Superior temporal gyrus (tissue), 1 donor: Measurements from ENCODE around the gene CPEB1.

Experiments
- DNase-seq: peaks from one replicate; pipeline ENCODE4 v3.0.0-alpha.2; 2016; ENCODE audit errors: extremely low spot score

The CPEB1 gene

DNA sequence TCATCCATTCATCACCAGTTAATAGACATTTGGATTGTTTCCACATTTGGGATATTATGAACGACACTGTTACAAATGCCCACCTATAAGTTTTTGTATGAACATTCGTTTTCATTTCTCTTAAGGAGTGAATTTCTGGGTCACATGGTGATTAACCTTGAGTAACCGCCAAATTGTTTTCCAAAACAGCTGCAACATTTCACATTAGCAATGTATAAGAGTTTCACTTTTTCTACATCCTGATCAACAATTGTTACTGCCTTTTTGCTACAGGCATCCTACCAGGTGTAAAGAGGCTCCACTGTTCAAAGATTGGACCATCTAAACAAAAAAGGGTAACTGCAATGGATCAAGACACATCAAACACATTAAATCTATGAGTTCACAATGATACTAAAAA is 52.0 kb downstream of the CPEB1 start:
- no peak for DNase-seq

DNA sequence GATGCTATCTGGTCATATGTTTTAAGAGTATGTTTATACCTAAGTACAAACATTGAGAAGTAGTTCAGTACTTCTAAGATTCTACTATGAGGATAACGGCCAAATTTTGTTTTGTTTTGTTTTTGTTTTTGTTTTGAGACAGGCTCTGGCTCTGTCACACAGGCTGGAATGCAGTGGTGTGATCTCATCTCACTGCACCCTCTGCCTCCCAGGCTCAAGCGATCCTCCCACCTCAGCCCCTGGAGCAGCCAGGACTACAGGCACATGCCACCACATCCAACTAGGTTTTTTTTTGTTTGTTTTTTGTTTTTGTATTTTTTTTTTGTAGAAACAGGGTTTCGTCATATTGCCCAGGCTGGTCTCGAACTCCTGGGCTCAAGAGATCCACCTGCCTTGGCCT is 59.4 kb downstream of the CPEB1 start:
- DNase-seq = no peak

- DNase-seq = no peak
Measured at GRCh38 chr15:82585072-82585471, 62.1 kb downstream of the CPEB1 start.

DNA sequence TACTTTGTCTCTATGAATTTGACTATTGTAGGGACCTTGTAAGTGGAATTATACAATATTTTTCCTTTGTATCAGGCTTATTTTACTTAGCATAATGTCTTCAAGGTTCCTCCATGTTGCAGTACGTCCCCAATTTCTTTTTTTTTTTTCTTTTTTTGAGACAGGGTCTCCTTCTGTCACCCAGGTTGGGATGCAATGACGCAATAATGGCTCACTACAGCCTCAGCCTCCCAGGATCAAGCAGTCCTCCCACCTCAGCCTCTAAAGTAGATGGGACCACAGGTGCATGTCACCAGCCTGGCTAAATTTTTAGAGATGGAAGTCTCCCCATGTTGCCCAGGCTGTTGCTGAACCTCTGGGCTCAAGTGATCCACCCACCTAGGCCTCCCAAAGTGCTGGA is 66.5 kb downstream of the CPEB1 start:
- DNase-seq = no peak

DNA sequence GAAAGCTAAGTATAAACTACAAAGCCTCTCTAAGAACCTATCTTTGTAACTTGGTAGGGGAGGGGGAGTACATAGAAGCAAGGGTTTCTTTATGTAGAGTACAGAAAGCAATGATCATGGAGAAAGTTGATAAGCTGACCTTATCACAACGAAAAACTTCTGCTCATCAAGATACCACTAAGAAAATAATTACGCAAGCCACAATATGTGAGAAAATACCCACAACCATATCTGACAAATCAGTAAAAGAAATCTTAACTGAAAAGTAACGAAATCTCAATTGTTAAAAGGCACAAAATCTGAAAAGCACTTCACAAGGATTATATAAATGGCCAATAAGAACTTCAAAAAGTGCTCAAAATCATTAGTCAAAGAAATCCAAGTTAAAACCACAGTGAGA is 71.8 kb downstream of the CPEB1 start:
- no peak for DNase-seq

GRCh38 chr15:82572986-82573385 is 74.2 kb downstream of the CPEB1 start:
- DNase-seq = no peak

- peak; percentile 50 for DNase-seq
Measured at GRCh38 chr15:82572311-82572710, 74.9 kb downstream of the CPEB1 start.

- DNase-seq = peak; percentile 90
Measured at GRCh38 chr15:82571722-82572222, 75.4 kb downstream of the CPEB1 start.

DNA sequence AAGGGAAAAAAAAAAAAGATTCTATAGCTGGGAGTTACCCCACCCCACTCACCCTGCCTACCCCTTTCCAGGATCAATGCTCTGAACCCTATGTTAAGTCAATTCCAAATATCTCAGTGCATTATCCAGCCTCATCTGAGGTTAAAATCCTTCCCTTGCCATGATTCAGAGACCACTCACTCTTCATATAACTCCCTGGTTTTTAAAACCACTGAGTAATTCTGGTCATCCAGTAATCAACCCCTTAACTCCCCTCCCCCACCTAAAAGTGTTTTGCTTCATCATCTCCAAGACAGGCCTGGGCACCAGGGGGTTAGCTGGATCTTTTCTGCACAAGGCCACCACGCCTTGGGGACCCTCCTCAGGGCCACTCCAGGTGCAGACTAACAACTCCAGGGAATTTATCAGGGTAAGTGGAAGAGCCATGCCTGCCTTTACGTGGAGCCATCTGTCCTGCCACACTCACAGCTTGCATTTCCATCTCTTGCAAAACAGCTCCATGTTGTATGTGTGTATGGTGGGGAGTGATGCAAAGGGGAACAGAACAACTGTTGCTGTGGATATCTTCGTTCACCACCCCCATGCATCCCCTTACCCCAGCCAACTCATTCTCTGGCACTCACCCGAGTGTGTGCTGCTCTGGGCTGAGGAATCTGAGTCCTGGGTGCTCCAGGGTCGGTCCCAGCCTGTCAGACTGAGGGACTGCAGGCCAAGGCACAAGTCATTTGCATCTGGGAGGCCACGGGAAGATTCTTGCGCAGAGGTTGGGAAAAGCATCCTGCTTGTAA is 76.2 kb downstream of the CPEB1 start:
- no peak for DNase-seq

DNA sequence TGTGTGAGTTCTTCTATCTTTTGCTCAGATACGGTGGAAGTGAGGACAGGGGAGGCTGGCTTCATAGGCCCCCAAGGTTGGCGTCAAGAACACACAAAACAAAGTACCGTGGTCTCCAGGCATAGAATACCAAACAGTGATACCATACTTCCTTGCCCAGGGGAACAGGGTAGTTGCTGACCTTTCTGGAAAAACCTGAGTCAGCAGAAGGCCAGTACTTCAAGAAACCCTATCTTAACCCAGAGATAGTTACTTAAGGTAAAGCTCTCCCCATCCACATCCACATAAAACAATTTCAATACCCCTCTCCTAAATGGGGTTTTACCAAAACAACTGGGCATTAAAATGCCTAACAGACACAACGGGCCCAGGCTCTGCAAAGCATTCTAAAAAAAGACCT is 77.3 kb downstream of the CPEB1 start:
- DNase-seq = no peak

DNA sequence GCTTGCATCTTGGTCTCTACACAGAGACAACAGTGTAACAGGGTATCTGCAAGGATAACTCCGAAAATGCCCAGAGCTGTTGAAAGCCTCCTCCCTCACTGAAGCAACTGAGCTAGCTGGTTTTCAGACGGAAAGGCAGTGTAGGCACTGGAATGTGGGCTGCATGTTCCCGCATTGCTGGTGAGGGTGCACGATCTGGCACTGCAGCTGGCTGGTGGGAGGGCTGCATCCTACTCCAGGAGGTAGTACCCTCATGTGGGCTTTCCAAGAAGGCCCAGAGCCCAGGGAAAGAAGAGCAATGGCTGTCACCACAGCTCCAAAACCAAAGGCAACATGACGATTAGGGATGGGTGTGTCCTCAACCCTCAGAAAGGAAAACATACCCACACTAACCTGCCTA is 78.2 kb downstream of the CPEB1 start:
- DNase-seq = no peak

DNA sequence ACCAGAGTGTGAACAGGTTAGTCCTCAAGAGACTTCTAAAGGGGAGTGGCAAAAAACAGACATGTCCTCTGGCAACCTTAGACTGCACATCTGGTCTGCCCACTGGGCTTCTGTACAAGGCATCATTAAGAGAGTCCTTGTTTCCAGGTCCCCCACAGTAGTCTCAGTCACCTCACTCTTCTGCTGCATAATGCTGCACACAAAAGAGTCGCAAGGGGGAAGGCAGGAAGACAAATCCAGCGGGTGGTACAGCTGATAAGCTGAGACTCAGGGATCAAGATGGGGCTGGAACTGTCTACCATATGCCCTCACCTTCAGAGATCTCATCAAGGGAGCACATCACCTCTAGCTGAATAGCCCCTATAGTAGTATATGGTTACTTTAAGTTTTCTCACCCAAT is 79.5 kb downstream of the CPEB1 start:
- no peak for DNase-seq

DNA sequence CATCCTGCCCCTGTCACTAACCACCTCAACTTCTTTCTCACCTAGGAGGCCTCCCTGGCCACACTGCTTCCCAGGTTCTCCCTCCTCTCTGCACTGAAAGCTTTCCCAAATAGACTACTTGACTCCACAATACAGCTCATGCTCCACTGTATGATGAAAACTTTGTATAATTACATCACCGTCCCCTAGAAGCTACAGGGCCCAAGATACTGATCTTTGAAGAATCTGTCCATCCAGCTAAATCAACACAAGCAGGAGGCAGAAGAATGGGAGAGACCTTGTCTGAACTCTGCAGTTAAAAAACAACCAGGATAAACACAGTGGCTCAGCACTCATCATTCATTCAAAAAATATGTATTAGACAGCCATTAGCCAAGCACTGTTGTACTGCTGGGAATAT is 80.5 kb downstream of the CPEB1 start:
- no peak for DNase-seq

- no peak for DNase-seq
Measured at GRCh38 chr15:82558502-82558901, 88.7 kb downstream of the CPEB1 start.

DNA sequence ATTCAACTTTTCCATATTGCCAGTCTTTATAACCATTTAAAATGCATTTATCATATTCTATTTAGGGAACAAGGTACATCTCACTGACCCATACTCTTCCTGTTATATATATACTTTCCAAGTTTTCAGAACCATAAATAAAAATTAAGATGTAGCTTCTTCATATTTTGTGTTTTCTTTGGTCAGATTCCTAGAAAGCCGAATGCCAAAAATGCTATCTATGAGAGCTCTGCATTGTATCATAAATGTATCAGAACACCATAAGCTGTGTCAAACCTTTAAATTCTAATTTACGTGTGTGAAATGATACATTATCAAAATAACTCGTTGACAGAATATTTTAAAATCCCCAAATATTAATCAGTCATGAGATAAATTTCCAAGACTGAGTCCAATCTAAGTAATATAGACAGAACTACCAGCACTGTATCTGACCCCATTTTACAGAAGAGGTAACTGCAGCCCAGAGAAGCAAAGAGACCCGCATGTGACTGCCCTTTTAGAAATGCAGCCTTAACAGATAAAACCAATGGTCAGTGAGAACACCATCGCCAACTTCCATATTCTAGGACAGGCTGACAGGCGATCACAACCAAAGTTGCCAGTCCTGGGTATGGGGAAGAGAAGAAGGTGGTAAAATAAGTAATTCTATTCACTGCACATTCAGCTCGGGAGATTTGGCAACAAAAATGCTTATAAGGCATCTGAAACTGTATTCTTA is 90.7 kb downstream of the CPEB1 start:
- no peak for DNase-seq

GRCh38 chr15:82554849-82555248 is 92.3 kb downstream of the CPEB1 start:
- DNase-seq = no peak

- peak; percentile 49 for DNase-seq
Measured at GRCh38 chr15:82554351-82554750, 92.8 kb downstream of the CPEB1 start.

DNA sequence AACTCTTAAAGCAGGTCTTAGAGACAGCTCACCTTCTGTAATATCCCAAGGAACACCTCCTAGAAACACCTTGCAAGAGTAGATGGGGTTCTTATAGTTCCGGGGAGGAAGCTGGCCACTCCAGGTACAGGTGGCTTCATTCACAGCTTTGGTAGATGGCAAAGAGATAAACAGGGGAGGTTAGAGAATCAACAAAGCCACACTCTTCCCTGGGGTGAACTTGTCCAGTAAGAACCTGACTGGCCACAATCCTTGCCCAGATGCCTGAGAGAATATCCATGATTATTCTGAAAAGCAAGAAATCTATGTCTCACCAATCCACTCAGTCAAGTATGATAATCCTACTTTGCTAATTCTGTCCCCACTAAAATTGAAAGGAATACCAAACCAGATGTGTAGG is 93.3 kb downstream of the CPEB1 start:
- no peak for DNase-seq

DNA sequence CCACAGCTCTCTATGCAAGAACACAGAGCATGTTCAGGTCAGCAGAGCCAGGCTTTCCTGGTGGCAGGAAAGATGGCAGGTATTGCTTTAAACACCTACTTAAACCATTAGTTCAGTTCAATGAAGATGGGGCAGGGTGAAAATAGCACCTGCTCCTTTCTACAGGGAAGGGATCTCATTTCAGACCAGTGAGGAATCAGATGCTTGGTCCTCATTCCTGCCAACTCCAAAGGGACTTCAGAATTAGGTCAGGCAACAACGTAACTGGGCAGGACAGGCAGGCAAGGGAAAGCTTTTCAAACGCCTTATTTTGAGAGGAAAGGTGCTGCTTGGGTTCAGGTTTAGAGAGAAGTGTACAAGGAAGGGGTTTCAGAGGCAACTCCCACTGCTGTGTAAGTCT is 94.3 kb downstream of the CPEB1 start:
- DNase-seq = no peak

DNA sequence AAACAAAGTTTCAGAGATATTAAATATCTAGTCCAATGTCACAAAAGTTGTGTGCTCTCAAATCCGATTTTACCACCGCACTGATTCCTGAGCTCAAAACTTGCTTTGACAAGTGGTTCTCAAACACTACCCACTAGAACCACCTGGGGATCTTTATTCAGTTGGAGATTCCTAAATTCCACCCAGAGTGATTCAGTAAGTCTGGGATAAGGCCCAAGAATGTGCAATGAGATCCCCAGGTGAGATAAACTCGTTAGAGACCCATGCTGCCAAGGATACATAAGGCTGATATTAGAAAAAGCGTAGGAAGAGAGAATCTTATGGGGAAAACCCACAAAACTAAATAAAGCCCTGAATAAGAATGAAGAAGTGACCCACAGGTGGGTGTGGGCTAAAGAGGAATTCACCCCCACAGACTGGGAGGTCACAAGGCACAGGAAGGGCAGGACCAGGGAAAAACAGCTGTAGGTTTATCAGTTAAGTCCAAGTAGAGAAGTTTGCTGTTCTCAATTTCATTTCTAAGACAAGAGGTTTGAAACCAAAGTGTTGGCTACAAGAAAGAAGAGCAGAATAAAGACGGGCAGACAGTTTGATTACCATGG is 95.4 kb downstream of the CPEB1 start:
- no peak for DNase-seq

GRCh38 chr15:82549199-82549665 is 97.9 kb downstream of the CPEB1 start:
- no peak for DNase-seq

GRCh38 chr15:82548700-82549099 is 98.5 kb downstream of the CPEB1 start:
- DNase-seq = no peak

DNA sequence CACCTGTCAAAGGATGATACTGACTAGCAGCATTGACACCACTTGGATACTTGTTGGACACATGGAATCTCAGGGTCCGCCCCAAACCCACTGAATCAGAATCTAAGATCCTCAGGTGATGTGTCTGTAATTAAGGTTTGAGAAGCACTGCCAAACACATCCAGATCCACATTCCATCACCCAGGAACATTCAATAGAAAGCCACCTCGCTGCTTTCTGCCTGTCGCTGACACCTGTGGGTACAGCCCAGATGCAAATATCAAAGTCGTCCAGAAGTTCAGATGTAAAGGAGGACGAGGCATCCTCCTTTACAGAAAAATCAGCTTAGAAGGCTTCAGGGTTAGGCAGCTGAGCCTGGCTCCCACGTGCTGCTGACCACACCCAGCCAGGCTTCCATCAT is 101.7 kb downstream of the CPEB1 start:
- no peak for DNase-seq
